NCI-H446 (cell line): ENCODE measurements around the gene ZWINT.

ENCODE experiments used
- DNase-seq, 2 experiments: peaks; one replicate each; lab custom pipeline; 2025; lab: John Stamatoyannopoulos, UW

The ZWINT gene, protein sequence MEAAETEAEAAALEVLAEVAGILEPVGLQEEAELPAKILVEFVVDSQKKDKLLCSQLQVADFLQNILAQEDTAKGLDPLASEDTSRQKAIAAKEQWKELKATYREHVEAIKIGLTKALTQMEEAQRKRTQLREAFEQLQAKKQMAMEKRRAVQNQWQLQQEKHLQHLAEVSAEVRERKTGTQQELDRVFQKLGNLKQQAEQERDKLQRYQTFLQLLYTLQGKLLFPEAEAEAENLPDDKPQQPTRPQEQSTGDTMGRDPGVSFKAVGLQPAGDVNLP

GRCh38 chr10:56360967-56361612 lies at the start of gene ZWINT:
Gene ZWINT, minus strand, starts transcription at chr10:56361259. Its CDS starts 23 bp downstream, at chr10:56361236.
- DNase-seq = peak; percentile 68 to 94

DNA sequence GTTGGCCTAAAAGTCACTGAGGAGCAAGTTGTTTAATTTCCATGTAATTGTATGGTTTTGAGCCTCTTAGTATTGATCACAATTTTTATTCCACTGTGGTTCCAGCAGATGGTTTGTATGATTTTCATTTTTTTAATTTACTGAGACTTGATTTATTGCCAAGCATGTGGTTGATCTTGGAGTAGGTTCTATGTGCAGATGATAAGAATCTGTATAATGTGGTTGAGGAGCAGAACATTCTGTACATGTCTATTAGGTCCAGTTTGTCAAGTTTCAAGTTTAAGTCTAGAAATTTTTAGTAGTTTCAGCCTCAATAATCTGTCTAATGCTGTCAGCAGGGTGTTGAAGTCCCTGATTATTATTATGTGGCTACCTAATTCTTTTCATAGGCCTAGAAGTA lies 22.7 kb upstream of the ZWINT start:
- no peak for DNase-seq

GRCh38 chr10:56370217-56371113 lies 9.4 kb upstream of the ZWINT start:
- no peak for DNase-seq

GRCh38 chr10:56360583-56360966 lies 484 bp downstream of the ZWINT start:
- no peak for DNase-seq

- DNase-seq = no peak
Observed at GRCh38 chr10:56359837-56360236, 1.2 kb downstream of the ZWINT start.

GRCh38 chr10:56357018-56357417 lies 4.0 kb downstream of the ZWINT start:
- no peak for DNase-seq

GRCh38 chr10:56351909-56352630 lies 9.0 kb downstream of the ZWINT start:
- DNase-seq = no peak

DNA sequence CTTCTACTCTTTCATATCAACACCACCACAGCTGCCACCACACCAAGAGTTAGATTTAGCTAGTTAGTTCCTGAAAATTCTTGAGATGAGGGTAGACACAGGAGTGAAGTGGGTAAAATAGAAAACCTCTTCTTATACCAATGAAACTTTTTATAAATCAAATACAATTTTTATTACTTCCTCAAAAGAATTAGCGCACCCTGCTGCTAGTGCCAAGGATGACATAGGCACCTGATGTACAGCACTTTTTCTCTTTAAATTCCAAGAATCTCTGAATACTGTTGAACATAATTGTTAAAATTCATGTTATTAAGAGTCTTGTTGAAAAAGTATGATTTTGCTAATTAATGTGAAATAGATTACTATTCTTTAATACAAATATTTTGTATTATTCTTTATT lies 11.4 kb downstream of the ZWINT start:
- no peak for DNase-seq

- DNase-seq = no peak
Observed at GRCh38 chr10:56348101-56348500, 13.0 kb downstream of the ZWINT start.

DNA sequence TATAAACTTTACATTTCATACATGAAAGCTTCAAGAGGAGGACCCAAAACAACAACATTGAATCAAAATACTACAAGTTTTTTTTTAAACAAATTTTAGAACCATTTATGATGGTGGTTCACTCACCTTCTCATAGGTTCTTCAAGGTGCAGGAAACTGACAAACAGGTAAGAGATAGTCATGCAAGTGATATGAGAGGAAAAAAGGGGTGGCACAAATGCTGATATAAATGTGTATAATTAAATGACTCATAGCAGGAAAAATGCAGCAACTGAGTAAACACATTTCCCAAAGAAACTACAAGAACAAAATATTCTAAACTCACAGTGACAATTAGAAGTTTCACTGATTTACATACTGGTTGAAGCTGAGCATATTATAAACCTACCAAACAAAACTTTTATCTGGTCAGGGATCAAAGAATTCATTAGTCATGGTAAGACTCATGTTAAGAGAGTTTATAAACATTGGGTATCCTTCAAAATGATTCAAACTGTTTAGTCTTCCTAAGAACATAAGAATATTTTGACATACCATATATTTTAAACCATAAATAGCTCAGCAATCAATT lies 14.1 kb downstream of the ZWINT start:
- DNase-seq = no peak

DNA sequence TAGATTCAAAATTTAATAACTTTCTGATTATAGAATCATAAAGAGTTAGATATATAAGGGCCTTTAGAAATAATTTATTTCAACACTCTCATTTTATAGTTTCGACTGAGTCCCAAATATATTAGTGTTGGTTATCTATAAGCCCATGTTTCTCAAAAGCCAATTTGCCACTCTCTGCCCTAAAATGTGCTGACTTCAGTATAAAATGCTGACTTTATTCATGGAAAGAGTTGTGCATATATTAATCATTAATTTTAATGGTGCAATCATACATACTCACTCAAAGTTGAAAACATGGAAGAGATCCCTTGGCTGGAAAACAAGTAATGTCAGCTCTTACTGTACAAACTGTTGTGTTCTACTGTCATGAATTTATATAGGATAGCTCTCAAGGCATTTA lies 19.4 kb downstream of the ZWINT start:
- no peak for DNase-seq

GRCh38 chr10:56329961-56330360 lies 31.1 kb downstream of the ZWINT start:
- no peak for DNase-seq

- no peak for DNase-seq
Observed at GRCh38 chr10:56327118-56327517, 33.9 kb downstream of the ZWINT start.

DNA sequence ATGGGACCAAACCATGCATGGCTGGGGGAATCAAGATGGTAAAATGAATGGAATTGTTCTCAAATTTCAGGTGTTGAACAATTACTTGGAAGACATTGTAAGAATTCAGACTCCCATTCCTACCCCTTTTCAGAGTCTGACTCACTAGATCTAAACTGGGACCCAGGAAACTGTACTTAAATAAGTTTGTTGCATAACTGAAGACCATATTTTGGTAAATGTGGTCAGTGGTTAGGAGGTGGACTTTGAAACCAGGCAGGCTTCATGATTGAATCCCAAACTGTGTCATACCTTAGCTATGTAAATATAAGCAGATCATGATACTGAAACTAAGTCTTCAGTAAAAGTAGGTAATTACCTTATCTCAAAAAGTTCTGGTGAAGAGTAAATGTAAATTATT lies 41.7 kb downstream of the ZWINT start:
- DNase-seq = no peak

DNA sequence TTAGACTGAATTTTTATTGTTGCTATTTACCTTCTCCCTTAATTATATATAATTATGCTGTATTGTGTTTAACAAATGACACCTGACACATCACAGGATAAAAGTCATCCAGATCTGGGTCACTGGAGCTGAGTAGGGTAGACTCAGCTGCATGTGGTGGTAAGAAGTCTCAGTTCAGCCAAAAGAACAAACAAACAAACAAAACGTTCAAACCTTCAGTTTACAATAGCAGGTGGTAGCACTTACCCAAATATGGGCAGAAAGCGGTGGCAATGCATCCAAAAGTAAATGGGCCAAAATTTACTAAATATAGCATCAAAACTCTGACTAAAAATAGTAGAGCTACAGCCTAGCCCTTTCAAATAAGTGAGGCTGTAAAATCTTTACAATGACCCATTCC lies 42.2 kb downstream of the ZWINT start:
- DNase-seq = no peak

- DNase-seq = peak in 1 of 2 experiments; percentile 54
Observed at GRCh38 chr10:56317603-56318002, 43.5 kb downstream of the ZWINT start.

GRCh38 chr10:56316603-56317002 lies 44.5 kb downstream of the ZWINT start:
- no peak for DNase-seq
